CD14-positive monocyte (primary cell): Measurements from ENCODE around the gene EFL1. TPM values are rescaled to one million over a fixed set of nuclear protein-coding genes. Genes with fewer than 3 reads are reported as not detected.

Experiments
- DNase-seq, 3 donors: peaks; one replicate each; pipeline ENCODE4 v3.0.0-alpha.2; 2011 to 2022
- H2AFZ ChIP-seq: 2 replicates; pipeline ENCODE4 v1.6.0; 2012; ENCODE audit warnings: mild to moderate bottlenecking, low read depth, low read length, inconsistent platforms; ENCODE audit not compliant: insufficient read depth, poor library complexity, severe bottlenecking
- H3K27ac ChIP-seq, 2 donors: 1 replicate in 1 of 2; 2 replicates in 1 of 2; pipeline ENCODE4 v1.5.1; 2012 to 2013; ENCODE audit warnings: low read length in 2 of 2, control low read depth in 1 of 2, inconsistent platforms in 1 of 2, low read depth in 1 of 2, mild to moderate bottlenecking in 1 of 2
- H3K27me3 ChIP-seq, 2 donors: one replicate each; pipeline versions ENCODE4 v1.6.0 to v1.6.1; 2011 to 2013; ENCODE audit warnings: low read length in 2 of 2; ENCODE audit not compliant: control insufficient read depth in 2 of 2, insufficient read depth in 2 of 2
- H3K36me3 ChIP-seq, 2 donors: replicated peaks in 1 of 2; 1 replicate in 1 of 2; 2 replicates in 1 of 2; pipeline versions ENCODE4 v1.5.1 to v1.6.1; 2012 to 2013; ENCODE audit warnings: low read length in 2 of 2, control low read depth in 1 of 2, inconsistent platforms in 1 of 2, mild to moderate bottlenecking in 1 of 2; ENCODE audit not compliant: insufficient read depth in 2 of 2, control insufficient read depth in 1 of 2
- H3K4me1 ChIP-seq, 2 donors: 1 replicate in 1 of 2; 2 replicates in 1 of 2; pipeline versions ENCODE4 v1.5.1 to v1.6.1; 2012 to 2013; ENCODE audit warnings: low read length in 2 of 2, control low read depth in 1 of 2, inconsistent platforms in 1 of 2, mild to moderate bottlenecking in 1 of 2, moderate library complexity in 1 of 2; ENCODE audit not compliant: insufficient read depth in 2 of 2, control insufficient read depth in 1 of 2
- H3K4me2 ChIP-seq: replicated peaks from 2 replicates; pipeline ENCODE3; 2012; ENCODE audit warnings: low read length, moderate library complexity, mild to moderate bottlenecking; ENCODE audit not compliant: poor library complexity, severe bottlenecking; ENCODE audit errors: extremely low read depth
- H3K4me3 ChIP-seq, 3 experiments: fragments of 200-600 bp in 1 of 3; sonication (generic) in 1 of 3; replicated peaks in 1 of 3; 1 replicate in 2 of 3; 2 replicates in 1 of 3; pipeline ENCODE4 v1.5.1; 2011 to 2013; ENCODE audit warnings: low read length in 3 of 3, mild to moderate bottlenecking in 3 of 3, control low read depth in 2 of 3, low read depth in 2 of 3, inconsistent platforms in 1 of 3, moderate library complexity in 1 of 3
- H3K79me2 ChIP-seq: 2 replicates; pipeline ENCODE4 v1.6.0; 2012; ENCODE audit warnings: mild to moderate bottlenecking, control low read depth, inconsistent platforms, low read length, moderate library complexity; ENCODE audit not compliant: insufficient read depth
- H3K9ac ChIP-seq: 2 replicates; pipeline ENCODE4 v1.6.0; 2017; ENCODE audit warnings: low read length, mild to moderate bottlenecking; ENCODE audit not compliant: insufficient read depth, poor library complexity, severe bottlenecking
- H3K9me3 ChIP-seq, 2 donors: replicated peaks in 1 of 2; 1 replicate in 1 of 2; 2 replicates in 1 of 2; pipeline versions ENCODE4 v1.5.1 to v1.6.1; 2012 to 2013; ENCODE audit warnings: low read length in 2 of 2, control low read depth in 1 of 2; ENCODE audit not compliant: control insufficient read depth in 1 of 2, insufficient read depth in 1 of 2
- H4K20me1 ChIP-seq: 2 replicates; pipeline ENCODE4 v1.6.0; 2012; ENCODE audit warnings: mild to moderate bottlenecking, low read length, control low read depth, moderate library complexity; ENCODE audit not compliant: insufficient read depth
- H3K27ac Mint-ChIP-seq, 7 donors: one replicate each; pipeline ENCODE4 v1.8.0; 2020; ENCODE audit warnings: mild to moderate bottlenecking in 7 of 7, mixed read lengths in 7 of 7, moderate library complexity in 6 of 7, inconsistent platforms in 2 of 7
- H3K27me3 Mint-ChIP-seq, 3 donors: one replicate each; pipeline ENCODE4 v1.8.0; 2021 to 2022; ENCODE audit warnings: low read depth in 3 of 3, mild to moderate bottlenecking in 3 of 3, mixed read lengths in 3 of 3, moderate library complexity in 3 of 3, inconsistent platforms in 1 of 3
- H3K36me3 Mint-ChIP-seq, 2 donors: one replicate each; pipeline ENCODE4 v1.8.0; 2020; ENCODE audit warnings: mixed read lengths in 2 of 2, inconsistent platforms in 1 of 2, mild to moderate bottlenecking in 1 of 2
- H3K4me1 Mint-ChIP-seq: one replicate; pipeline ENCODE4 v1.8.0; 2020; ENCODE audit warnings: mild to moderate bottlenecking, mixed read lengths
- H3K4me3 Mint-ChIP-seq, 2 donors: one replicate each; pipeline ENCODE4 v1.8.0; 2020; ENCODE audit warnings: mild to moderate bottlenecking in 2 of 2, mixed read lengths in 2 of 2, moderate library complexity in 1 of 2
- H3K9me3 Mint-ChIP-seq, 7 donors: one replicate each; pipeline ENCODE4 v1.8.0; 2020 to 2022; ENCODE audit warnings: mixed read lengths in 7 of 7, mild to moderate bottlenecking in 6 of 7, moderate library complexity in 6 of 7, inconsistent platforms in 2 of 7
- WGBS: methylation state at CpG from one replicate; pipeline ENCODE4 v1.1.5; 2013; ENCODE audit warnings: missing lambda C conversion rate; ENCODE audit not compliant: insufficient coverage; 5-methylcytosine and 5-hydroxymethylcytosine counted together
- intact Hi-C, 2 donors: fragments of 100-400 bp; cut with micrococcal nuclease; formaldehyde crosslinking; loops; one replicate each; pipeline versions ENCODE4 v1.15.0 to v1.15.1; 2023
- polyA plus RNA-seq, 3 donors: library from polyadenylated mRNA; depleted of rRNA in 1 of 3; unstranded in 2 of 3; stranded (reverse) in 1 of 3; fragments of 300-500 nt in 2 of 3; fragments of >200 nt in 1 of 3; fragmentation: Illumina TruSeq in 2 of 3; gene quantifications; 1 replicate in 2 of 3; 2 replicates in 1 of 3; pipeline ENCODE4 v1.2.3, GENCODE V29; 2012 to 2021
- TF ChIP-seq, protein P1 (sequence below): fragments of 200-600 bp; IDR thresholded peaks from one replicate; pipeline ENCODE4 v1.8.0; 2022; ENCODE audit warnings: antibody characterized with exemption, mild to moderate bottlenecking

Gene EFL1
- polyA plus RNA-seq, 3 donors: 5.2 to 10.0 (median 7.1) TPM

DNA sequence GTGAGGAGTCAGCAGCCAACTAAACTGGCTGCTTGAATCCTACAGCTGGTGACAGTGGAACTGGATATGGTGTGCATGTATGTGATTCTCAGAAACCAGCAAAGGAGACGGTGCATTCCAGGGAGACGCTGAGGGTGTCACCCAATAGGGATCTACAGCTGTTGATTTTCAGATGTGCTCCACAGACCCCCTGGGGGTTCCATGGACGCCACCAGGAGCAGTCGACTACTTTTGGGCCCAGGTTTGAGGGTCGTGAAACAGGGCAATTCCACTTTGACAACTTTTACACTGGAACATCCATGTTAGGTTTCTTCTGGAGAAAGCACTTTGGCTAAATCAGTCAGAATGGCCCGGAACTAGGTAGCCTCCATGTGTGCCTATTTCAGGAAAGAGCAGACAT lies 145.2 kb downstream of the EFL1 start:
- Histone ChIP-seq H3K27ac (no peak overlapping the region), H3K36me3 (peaks cover 0 to 11% of the 10 kb centered on the region in 2 donors), H3K4me3 (no peak overlapping the region), H4K20me1 (no peaks in the 10 kb centered on the region), H3K9me3 (no peaks in the 10 kb centered on the region), H3K27me3 (no peaks in the 10 kb centered on the region), H2AFZ (no peak overlapping the region), H3K4me1 (no peaks in the 10 kb centered on the region), H3K9ac (no peak overlapping the region), H3K79me2 (no peaks in the 10 kb centered on the region), H3K4me2 (no peak overlapping the region)
- intact Hi-C loops: no loop called here
- Mint-ChIP-seq H3K4me1 (no peaks in the 10 kb centered on the region), H3K4me3 (no peak overlapping the region), H3K9me3 (peaks cover 0 to 3% (median 0%) of the 10 kb centered on the region in 7 donors), H3K27ac (peak overlapping the region in 1 of 7 donors; percentile 27), H3K36me3 (peaks cover 9 to 10% of the 10 kb centered on the region in 2 donors), H3K27me3 (peaks cover 0 to 4% (median 2%) of the 10 kb centered on the region in 3 donors)
- TF ChIP-seq, protein P1, sequence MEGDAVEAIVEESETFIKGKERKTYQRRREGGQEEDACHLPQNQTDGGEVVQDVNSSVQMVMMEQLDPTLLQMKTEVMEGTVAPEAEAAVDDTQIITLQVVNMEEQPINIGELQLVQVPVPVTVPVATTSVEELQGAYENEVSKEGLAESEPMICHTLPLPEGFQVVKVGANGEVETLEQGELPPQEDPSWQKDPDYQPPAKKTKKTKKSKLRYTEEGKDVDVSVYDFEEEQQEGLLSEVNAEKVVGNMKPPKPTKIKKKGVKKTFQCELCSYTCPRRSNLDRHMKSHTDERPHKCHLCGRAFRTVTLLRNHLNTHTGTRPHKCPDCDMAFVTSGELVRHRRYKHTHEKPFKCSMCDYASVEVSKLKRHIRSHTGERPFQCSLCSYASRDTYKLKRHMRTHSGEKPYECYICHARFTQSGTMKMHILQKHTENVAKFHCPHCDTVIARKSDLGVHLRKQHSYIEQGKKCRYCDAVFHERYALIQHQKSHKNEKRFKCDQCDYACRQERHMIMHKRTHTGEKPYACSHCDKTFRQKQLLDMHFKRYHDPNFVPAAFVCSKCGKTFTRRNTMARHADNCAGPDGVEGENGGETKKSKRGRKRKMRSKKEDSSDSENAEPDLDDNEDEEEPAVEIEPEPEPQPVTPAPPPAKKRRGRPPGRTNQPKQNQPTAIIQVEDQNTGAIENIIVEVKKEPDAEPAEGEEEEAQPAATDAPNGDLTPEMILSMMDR: no peak
- DNase-seq: no peak
- 96% methylated on average over 5 of the region's 6 CpGs for WGBS

DNA sequence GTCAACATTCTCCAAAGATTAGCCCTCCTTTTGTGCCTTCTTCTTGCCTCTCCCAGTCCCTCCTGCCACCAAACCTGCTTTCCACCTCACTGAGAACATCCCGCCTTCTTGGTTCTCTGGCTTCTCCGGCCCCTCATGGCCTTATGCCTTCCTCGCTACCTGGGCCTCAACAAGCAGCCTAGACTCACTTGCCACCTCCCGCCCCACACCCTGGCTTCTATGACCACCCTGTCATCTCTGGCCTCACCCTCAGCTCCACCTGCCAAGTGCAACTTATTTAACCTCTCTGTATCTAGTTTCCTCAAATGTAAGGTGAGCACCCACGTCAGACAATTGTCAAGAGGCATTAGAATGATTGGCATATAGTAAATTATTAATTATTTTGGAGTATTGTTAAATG lies 147.9 kb downstream of the EFL1 start:
- Histone ChIP-seq H4K20me1 (no peaks in the 10 kb centered on the region), H3K36me3 (no peaks in the 10 kb centered on the region), H3K27ac (no peak overlapping the region), H3K9me3 (no peaks in the 10 kb centered on the region), H3K79me2 (no peaks in the 10 kb centered on the region), H3K27me3 (no peaks in the 10 kb centered on the region), H2AFZ (no peak overlapping the region), H3K4me1 (no peaks in the 10 kb centered on the region), H3K4me2 (no peak overlapping the region), H3K4me3 (no peak overlapping the region), H3K9ac (no peak overlapping the region)
- H3K27me3 Mint-ChIP-seq: peaks cover 0 to 4% (median 2%) of the 10 kb centered on the region in 3 donors
- WGBS: 95% methylated on average over 5 of the region's 5 CpGs
- no peak overlapping the region for H3K4me3 Mint-ChIP-seq
- TF ChIP-seq, protein P1: no peak
- peak overlapping the region in 1 of 7 donors; percentile 5 for H3K27ac Mint-ChIP-seq
- H3K36me3 Mint-ChIP-seq: peaks cover 6% of the 10 kb centered on the region in 2 donors
- no peaks in the 10 kb centered on the region for H3K4me1 Mint-ChIP-seq
- intact Hi-C loops: no loop called here
- DNase-seq: no peak
- H3K9me3 Mint-ChIP-seq: peaks cover 0 to 3% (median 0%) of the 10 kb centered on the region in 7 donors
